Measurements from ENCODE around the gene SOX2.

SOX2 gene

DNA sequence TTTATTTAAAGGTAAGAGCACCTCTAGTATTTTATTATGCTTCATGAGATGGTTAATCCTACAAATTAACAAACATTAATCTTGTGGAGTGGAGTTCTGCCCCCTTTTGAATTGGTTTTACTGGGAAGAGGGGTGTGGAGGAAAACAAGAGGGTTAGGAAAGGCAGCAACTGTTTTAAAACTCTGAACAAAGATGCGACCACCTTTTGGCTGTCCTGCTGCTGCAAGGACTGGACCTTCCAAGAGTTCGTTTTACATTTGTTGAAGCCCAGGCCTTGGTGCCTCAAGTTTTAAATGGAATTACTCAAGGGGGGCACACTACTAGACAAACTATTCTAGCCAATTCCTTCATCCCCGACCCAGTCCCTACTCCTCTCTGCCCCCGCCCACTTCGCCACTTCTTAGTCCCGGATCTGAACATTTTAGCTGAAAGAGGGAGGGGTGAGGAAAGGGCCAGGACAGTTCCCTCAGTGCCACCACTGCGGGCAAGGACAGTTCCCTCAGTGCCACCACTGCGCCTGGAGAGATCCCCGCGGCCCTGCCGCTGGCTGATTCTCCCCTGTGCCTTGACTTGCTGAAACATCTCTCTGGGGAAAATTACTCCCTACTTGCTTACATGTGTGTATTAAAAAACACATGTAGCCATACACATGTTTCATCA, 11.2 kb downstream of the SOX2 start:
- no peak for DNase-seq (ENCODE audit: low read depth)

DNA sequence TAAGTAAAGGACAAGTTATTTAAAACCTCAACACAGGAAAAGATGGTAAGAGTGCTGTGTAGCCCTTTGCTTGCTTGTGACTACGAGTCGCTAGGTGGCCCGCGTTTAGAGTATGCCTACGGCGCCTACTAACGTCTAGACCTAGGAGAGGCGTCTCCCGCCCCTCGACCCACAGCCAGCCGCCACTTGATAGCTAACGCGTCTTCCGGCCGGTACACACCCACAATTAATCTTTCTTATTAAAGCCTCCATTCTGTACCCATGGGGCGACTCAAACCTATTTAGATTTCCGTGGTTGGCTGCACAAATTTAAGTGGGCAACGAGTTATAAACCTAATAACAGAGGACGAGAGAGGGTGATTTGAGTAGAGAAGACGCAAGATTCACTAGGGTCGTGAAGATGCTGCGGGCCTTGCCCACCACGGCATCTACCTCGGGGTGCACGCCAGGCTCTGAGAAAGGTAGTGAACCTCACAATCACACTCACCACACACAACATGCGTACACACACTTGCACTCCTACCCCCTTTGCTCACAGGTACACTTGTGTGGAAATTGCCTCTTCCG, 12.0 kb downstream of the SOX2 start:
- no peak for DNase-seq (ENCODE audit: low read depth)

DNA sequence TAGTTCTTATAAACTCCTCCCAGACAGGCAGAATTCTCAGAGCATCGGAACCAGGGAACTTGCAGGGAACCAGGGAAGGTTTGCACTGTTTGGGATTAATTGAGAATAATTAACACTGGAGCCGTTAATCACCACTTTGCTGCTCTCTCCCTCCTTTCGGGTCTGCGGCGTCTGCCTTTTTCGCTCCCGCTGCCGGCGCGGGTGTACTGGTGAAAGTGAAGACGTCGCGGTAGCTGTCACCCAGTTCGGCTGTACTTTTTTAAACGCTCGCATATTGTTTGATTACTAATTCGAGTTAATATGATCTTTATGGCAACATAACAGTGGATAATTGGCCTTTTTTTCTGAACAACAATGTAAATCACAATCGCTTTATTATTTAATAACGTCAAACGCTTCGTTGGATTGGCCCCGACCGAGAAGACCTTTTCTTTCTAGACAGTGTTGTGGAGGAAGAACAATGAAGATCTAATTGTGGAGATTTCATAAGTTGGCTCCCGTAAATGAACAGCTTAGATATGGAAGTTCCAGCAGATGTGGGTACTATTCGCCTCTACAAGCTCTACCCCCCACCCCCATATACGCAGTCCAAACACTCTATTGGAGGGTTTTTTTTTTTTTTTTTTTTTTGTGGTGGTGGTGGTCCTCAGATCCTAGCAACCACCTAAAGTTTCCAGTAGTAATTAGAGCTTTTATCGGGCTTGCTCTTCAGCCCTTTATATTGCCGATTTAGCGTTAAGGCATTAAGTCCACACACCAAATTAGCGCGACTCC, 12.7 kb downstream of the SOX2 start:
- DNase-seq (ENCODE audit: low read depth) = no peak

DNA sequence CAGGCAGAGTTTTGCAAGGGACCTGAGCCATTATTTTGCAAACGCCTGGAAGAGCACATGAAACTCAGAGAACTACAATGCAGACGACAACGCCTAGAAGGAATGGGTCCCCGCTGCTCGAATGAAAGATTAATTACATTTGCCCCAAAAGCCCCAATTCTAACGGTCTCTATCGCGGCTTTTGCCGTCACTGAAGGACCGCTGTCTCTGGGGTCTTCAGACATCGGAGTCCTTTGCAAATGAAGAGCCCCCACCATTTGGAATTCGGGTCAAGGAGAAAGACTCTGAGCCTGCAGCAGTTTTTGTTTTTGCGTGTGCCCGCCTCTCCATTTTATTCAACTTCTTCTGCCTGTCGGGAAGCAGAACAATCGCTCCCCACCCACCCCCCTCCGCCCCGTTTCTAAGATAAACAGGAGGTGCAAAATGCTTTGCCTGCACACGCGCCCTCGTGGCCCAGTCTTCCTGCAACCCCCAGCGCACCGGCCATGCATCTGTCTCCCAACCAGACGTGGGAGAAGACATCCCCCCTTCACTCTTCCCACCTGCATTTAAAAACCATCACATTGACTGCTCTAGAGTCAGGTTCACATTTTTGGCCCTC, 13.5 kb downstream of the SOX2 start:
- DNase-seq (ENCODE audit: low read depth) = no peak

DNA sequence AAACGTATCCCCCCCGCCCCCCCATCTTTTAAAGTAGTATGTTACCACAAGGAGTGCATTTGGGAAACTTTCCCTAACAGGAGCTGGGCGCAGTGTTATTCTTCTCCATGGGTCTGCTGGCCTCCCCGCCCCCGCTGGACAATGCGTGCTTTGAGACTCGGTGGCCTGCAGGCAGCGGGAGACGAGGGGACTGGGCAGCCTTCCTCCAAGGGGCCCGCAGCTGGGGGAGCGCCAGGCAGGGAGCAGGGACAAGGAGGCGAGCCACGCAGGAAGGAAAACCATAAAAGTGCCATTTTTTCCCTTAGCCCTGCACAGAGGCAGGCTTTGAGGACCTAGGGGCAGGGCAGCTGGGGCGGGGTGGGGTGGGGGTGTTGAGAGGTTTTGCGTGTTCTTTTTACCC, 14.1 kb downstream of the SOX2 start:
- DNase-seq (ENCODE audit: low read depth) = no peak

DNA sequence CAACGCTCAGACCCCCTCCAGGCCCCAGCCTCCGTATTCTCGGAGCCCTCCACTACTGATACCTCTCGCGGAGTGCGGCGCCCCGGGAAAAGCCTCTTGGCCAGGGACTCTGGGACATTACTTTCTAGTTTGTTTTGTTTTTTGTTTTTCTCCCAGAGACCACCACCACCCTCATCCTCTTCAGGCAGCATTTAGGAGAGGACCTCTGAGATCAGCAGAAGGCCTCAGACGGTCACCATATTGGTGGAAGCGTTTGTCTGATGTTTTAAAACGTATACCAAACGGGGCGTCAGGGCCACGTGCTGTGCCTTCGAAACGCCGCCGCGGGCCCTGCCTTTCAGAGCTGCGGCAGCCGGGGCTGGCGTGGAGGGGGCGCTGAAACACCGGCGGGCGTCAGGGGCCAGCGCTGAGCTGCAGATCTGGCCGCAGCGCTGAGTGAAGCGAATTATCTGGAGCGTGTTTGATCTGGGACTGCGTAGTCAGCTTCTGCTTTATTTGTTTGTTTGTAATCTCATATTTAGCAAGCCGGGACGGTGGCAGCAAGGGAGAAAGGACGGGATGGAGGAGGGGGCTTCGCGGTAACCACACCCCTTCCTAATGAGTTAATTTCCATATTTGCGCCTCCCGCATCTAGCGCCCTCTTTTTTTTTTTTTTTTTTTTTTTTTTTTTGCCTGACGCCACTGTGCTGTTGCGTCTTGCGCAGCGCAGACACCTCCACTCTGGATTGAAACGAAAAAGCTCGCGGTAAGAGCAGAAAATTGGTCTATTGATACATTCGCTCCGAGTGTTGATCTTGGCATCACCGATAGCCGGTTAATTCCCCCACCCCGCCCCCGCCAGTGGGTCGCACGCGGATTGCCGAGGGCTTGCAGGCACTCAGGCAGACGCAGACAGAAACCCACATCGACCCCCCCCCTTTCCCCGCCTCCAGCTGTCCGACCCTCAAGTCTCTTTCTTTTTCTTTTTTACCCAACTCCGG, 14.9 kb downstream of the SOX2 start:
- DNase-seq (ENCODE audit: low read depth) = no peak

DNA sequence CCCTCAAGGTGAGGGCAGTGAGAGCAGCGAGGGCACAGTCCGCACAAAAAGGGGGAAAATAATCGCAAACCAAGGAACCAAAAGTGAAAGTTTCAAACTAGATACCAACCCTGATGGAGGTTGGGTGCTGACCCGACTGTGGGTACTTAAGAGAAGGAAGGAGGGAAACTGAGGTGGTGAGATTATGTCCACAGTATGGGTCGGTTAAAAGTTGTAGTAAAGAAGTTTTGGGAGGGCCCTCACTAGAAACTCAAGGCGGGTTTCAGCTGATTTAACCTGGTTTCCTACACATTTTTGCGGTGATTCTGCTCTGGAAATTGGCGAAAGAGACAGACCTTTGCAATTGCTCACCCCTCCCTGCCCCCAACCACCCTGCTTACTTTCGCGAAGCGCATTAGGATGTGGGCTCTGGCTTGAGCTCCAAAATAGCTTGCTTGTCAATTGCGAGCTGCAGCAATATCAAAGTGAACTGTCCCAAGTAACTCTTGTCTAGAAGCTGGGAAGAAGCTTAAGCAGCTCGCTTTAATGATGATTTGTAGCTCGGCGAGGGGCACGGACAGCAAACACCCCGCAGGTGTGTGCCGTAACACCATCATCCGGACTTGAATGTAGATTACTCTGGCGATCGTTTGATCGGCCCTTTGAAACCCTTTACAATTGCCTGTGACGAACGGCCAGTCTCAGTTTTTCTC, 15.8 kb downstream of the SOX2 start:
- DNase-seq (ENCODE audit: low read depth) = no peak

DNA sequence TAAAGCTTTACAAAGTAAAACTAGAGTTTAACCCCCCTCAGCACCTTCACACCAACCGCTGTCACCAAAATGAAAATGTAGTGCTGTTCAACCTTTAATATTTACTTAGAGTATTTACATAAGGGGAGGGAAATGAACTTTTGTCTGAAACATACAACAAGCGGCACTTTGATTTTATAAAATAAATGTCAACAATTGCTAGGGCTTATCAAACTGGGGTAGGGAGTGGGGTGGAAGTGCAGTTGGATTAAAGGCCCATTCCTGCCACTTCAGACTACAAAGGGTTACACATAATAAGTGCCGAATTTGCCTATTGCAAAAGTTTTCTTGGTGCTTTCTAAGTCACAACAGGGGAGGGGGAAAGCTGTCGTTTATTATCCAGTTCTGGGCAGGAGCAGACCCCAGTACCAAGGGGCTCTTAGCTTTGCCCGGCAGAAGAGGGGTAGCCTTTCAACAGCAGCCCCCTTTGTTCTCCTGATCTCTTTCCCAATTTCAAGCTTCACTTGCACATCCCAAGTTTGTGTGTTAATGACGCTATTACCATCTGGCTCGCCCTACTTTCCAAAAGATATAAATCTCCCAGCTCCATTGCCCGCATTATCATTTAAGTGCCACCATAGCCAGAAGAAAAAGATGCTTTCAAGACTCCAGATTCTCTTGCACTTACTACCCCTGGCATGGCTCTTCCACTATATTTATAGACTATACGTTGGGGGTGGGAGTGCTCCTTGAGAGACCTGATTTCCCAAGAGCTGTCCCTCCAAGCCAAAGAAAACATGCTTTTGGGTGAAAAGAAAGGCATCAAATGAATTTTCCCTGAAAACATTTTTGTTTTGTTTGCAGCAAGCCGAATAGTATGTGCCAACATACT, 17.0 kb downstream of the SOX2 start:
- no peak for DNase-seq (ENCODE audit: low read depth)

DNA sequence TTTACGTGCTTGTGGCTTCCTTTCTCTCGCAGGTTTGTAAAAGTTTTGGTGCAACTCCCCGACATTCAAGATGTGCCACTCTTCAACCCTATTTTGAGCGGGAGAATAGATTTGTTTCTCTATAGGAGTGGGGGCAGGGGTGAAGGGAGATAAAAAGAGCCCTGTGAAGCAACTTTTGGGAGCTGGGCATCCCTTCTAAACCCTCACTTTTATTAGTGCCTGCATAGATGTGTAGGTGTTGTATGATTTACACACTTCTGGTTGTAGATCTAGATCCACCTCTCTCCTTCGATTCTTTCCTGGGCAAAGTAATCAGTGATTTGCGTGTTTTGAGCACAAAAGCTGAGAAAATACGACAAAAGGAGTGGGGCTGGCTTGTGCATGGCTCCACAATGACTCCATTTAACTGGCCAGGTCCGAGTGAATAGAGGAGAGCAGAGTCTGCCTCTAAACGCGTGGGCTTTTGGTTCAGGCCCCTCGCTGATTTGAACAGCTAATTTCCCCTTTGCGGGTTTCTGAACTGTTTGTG, 17.7 kb downstream of the SOX2 start:
- no peak for DNase-seq (ENCODE audit: low read depth)

DNA sequence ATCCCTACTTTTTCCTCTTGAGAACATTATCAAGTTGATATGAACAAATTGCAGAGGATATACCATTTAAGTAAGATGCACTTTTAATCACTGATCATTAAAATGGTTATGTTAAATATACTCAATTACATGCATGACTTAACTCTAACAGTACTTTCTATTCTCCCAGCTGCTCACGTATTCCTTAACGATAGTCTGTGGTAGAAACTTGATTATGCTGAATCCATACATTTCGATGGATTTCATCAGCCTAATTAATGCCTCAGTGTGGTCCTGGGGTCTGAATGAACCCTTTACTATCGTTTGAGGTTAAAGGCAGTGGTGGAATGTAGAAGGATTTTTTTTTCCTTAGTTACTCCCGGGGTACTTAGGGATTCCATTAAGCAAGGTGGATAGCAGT, 18.6 kb downstream of the SOX2 start:
- DNase-seq (ENCODE audit: low read depth) = no peak

DNA sequence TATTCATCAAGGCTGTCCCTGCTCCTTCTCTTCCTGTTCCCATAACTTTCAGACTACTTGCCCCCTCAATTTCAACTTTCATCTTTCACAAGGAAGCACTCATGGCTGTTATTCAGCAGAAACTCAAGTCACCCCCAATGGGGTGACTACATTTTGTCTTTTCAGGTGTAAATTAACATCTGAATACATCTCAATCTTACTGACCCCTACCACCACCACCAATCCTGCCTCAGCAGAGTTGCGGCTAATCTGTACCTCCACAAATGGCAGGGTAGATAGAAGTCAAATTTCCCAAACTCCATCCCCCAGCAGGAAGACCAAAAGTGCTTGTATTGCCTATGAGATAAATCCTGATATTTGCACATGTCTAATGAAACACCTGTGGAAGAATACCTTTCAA, 19.2 kb downstream of the SOX2 start:
- DNase-seq (ENCODE audit: low read depth) = no peak

DNA sequence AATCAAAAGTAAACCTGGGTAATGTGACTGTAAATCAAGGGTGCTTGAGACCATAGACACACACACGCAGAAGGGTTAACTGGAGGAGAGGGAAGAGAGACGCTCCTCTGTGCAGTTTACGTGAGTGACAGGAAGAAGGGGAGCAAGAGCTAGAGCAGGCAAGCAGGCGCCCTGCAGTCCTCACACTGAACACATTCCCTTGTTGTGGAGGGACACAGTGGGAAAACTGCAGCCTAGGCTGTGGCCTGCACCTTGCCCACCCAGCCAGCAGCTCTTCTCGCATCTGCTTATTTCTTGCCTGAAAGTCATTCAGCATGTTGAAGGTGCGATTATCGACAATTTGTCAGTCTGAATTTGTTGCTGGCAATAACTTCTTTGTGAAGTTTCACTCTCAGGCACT, 24.2 kb downstream of the SOX2 start:
- DNase-seq (ENCODE audit: low read depth) = no peak

DNA sequence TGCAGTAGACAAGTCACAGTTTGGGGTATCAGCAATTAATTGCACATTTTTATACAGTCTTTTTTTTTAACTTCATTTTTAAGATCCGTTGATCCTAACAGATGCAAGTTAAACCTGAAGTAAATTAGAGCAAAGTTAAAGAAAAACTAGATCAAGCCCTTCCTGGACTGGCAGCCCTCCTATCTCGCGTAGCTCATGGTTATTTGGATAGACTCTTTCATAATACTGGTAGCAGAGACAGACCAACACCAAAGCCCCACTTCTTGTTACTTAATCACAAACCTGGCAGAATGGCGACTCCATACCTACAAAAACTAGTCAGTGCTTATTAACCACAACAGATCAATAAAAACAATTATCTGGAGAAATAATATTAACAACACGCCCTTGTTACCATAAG, 26.8 kb downstream of the SOX2 start:
- no peak for DNase-seq (ENCODE audit: low read depth)

DNA sequence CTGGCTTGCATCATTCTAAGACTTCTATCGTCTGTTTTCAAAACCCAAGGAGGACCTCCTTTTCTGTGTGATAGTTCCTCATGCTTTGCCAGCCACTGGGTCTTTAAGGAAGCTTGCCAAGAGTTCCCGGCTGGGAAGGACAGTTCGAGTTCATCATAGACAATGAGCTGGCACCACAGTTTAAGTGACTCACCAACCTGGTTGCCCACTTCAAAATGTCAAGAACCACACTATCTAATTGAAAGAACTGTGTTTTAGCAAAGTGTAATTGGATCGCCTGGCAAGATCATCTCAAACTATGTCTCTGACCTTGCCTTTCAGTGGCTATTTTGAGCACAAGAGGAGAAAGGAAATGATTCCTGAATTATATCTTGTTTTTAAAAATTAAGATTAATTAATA, 27.9 kb downstream of the SOX2 start:
- DNase-seq (ENCODE audit: low read depth) = no peak

DNA sequence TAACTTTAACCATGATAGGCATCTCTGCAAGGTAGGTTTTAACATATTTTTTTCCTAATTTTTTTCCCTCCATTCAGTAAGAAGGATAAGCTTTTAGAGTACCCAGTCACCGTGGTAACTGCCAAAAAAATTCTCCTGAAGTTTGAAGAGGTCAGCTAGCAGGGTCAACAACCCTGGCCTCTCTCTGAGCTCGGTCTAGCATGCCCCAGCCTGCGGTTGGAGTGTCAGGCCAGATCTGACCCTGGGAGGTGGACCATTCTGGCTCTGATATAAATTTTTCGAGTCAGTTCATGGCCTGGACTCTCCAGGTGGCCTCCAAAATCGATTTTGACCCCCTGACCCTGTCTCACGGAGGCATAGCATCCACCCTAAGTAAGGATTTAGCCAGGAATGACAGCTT, 29.7 kb downstream of the SOX2 start:
- DNase-seq (ENCODE audit: low read depth) = no peak

DNA sequence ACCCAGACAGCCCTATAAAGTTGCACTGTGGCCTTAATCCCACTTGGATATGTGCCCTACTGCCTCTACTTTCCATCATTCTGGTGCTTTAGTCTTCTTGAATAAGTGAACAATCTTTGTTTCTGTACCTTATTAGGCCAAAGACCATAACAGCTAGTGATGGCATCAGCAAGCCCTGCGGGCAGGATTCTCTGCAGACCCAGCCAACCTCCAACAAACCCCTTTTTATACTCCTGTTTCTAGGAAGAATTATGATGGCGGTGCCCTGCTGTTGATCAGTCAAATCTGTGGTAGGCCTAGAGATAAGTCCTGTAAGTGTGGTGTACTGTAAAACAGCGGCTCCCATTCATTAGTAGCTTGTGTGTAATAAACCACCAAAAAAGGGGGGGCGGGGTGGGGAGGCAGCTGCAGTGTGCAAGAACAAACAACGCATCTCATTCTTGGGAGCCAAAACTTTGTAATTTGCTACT, 40.5 kb downstream of the SOX2 start:
- no peak for DNase-seq (ENCODE audit: low read depth)

DNA sequence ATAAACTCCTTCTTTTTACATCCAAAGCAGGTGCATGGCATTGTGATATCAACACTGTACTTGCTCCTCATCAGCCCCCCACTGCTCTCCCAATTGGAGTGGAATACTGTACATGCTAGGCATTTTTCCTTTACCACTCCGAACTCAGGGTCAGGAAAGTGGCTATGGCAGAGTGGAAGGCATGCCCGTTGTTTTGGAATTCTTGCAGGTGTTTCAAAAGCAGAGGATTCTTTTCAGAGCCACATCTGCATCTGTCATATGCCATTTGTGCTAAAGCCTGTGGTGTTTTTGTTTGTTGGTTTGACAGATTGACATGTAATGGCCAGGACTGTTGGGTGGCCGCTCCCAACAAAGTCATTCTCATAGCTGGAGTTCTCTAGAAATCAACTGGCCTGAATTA, 41.7 kb downstream of the SOX2 start:
- DNase-seq (ENCODE audit: low read depth) = no peak

DNA sequence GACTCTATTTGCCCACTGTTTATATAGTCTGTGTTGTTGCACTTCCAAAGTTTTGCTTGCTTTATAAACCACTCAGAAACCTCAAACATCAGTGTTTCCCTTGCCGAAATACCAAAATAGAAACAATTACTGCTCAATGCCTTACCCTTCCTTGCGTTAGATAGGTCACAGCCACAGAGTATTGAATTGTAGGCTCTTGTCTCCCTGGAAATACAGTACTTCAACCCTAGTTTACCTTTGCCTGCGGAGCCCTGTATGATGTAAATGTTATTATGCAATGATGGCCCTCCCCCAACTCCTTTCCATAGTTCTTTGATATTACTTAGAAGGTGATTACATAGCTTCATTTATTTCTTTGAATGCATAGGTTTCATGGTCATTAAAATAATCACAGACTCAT, 44.2 kb downstream of the SOX2 start:
- DNase-seq (ENCODE audit: low read depth) = no peak

DNA sequence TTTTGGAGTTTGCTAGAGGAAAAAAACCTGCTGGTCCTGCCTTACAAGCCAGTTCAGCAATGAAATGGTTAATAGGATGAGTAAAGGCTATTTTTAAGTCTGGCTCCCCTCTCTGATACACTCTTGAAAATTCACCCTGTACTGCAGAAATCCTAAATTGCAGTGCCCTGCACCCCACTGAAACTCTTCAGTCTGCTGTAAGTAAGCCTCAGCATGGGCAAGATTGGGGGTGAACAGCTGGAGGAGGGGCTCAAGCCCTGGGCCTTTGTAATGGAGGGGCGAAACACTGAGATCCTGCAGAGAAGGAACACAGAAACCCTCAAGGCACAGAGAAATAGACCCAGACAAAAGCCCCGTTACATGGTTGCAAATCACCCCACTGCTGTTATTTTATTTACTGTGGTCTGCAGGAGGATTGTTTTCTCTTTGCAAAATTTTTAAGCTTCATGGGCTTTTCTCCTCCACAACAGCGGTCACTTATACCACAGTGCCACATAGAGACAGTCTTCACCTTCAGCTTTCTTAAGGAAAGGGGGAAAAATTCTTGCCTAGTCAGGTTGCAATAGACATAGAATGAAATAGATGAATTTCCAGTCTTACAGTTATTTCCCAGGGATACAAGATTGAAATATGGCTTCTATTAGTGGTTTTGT, 45.0 kb downstream of the SOX2 start:
- no peak for DNase-seq (ENCODE audit: low read depth)
